ENCODE data around the gene ARFIP1.
"Not testable (repeated sequence)": the region's sequence is repeated elsewhere in the genome, so short reads cannot be mapped to it uniquely, and the experiment has no call there.

The ARFIP1 gene

DNA sequence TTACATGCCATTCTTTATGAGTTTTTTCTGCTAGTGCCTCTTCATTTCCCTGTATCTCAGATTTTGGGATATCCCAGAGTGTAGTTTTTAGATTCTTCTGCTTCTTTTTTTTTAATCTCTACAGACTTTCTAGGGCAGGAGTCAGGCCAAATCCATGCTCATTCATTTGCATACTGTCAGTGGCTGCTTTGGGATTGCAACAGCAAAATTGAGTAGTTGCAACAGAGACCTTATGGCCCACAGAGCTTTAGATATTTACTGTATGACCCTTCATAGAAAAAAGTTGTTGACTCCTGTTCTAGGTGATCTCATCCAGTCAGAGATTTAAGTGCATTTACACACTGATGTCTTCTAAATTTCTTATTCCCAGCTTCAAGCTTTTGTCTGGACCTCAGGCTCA lies 35.3 kb downstream of the ARFIP1 start:
- H3K36me3 ChIP-seq (ENCODE audit: control insufficient read depth, insufficient read depth, low read length), result no peaks in the 10 kb centered on the region
- no peaks in the 10 kb centered on the region for H3K27me3 ChIP-seq (ENCODE audit: control insufficient read depth, insufficient read depth, low read length, poor library complexity, severe bottlenecking)
- H3K4me1 ChIP-seq (ENCODE audit: control insufficient read depth, insufficient read depth, low read length), result no peaks in the 10 kb centered on the region
- no peak overlapping the region for H3K27ac ChIP-seq (ENCODE audit: insufficient read depth, low read depth, low read length, poor library complexity, severe bottlenecking)
- H3K4me3 ChIP-seq (ENCODE audit: insufficient read depth, low read depth, low read length), result no peak overlapping the region
- H3K9me3 ChIP-seq (ENCODE audit: control insufficient read depth, low read length), result no peaks in the 10 kb centered on the region

DNA sequence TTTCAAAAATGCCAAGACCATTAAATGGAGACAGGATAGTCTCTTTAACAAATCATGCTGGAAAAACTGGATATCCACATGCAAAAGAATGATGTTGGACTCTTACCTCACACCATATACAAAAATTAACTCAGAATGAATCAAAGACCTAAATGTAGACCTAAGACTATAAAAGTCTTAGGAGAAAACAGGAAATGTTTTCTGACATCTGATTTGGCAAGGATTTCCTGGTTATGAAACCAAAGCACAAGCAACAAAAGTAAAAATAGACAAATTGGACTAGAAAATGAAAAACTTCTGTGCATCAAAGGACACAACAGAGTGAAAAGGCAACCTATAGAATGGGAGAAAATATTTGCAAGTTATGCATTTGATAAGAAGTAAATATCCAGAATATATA lies 37.6 kb downstream of the ARFIP1 start:
- Histone ChIP-seq H3K4me3 (ENCODE audit: insufficient read depth, low read depth, low read length) (no peak overlapping the region), H3K27ac (ENCODE audit: insufficient read depth, low read depth, low read length, poor library complexity, severe bottlenecking) (no peak overlapping the region), H3K27me3 (ENCODE audit: control insufficient read depth, insufficient read depth, low read length, poor library complexity, severe bottlenecking) (no peaks in the 10 kb centered on the region), H3K9me3 (ENCODE audit: control insufficient read depth, low read length) (no peaks in the 10 kb centered on the region), H3K36me3 (ENCODE audit: control insufficient read depth, insufficient read depth, low read length) (no peaks in the 10 kb centered on the region), H3K4me1 (ENCODE audit: control insufficient read depth, insufficient read depth, low read length) (no peaks in the 10 kb centered on the region)

DNA sequence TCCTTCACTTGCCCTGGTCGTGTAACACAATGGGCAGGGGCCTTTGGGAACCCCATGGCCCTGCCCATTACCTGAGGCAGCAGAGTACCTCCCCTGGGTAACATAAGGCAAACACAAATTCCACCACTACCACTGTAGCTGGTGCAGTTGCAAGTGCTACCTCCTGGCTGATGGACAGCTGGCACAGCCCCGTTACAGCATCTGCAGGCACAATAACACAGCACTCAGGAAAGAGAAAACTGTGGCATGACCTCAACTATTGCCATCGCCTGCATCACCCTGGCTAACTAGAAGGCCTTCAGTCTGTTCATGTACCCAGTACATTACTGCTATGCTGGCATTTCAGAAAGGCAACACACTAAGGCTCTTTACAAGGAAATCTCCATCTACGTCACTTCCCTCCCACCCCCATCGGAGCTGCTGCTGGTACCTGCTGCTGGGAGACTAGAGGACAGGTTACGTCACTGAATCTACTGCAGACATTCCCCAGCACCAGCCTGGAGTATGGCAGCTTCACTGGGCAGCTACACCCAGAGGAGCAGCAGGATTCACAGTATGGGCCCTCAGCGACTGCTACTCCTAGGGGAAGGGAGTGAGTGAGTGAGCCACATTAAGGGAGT lies 39.4 kb downstream of the ARFIP1 start:
- no peak overlapping the region for H3K4me3 ChIP-seq (ENCODE audit: insufficient read depth, low read depth, low read length)
- no peaks in the 10 kb centered on the region for H3K27me3 ChIP-seq (ENCODE audit: control insufficient read depth, insufficient read depth, low read length, poor library complexity, severe bottlenecking)
- H3K36me3 ChIP-seq (ENCODE audit: control insufficient read depth, insufficient read depth, low read length), result no peaks in the 10 kb centered on the region
- H3K9me3 ChIP-seq (ENCODE audit: control insufficient read depth, low read length), result no peaks in the 10 kb centered on the region
- no peak overlapping the region for H3K27ac ChIP-seq (ENCODE audit: insufficient read depth, low read depth, low read length, poor library complexity, severe bottlenecking)
- H3K4me1 ChIP-seq (ENCODE audit: control insufficient read depth, insufficient read depth, low read length), result no peaks in the 10 kb centered on the region
- 90 to 91% methylated on average over 7 of the region's 7 CpGs for WGBS, 2 experiments

DNA sequence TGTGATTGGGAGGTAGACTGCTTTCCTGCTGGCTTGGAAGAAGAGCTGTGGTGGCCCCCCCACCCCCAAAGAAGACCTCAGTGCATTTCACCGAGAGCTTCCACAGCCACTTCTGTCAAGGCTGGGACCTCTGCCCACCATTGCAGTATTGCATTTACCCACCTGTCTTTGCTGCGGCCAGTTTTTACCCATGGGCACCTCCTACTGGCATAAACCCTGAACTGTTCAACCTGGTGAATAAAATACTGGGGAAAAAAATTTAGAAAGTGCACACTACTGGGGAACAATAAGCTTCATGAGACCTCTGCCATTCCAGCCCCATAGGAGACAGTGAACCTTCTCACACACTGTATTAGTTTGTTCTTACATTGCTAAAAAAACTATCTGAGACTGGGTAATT lies 40.3 kb downstream of the ARFIP1 start:
- Histone ChIP-seq H3K27me3 (ENCODE audit: control insufficient read depth, insufficient read depth, low read length, poor library complexity, severe bottlenecking) (no peaks in the 10 kb centered on the region), H3K27ac (ENCODE audit: insufficient read depth, low read depth, low read length, poor library complexity, severe bottlenecking) (no peak overlapping the region), H3K36me3 (ENCODE audit: control insufficient read depth, insufficient read depth, low read length) (no peaks in the 10 kb centered on the region), H3K4me1 (ENCODE audit: control insufficient read depth, insufficient read depth, low read length) (no peaks in the 10 kb centered on the region), H3K4me3 (ENCODE audit: insufficient read depth, low read depth, low read length) (no peak overlapping the region), H3K9me3 (ENCODE audit: control insufficient read depth, low read length) (no peaks in the 10 kb centered on the region)
- WGBS, 2 experiments, result 99 to 100% methylated on average over 2 of the region's 2 CpGs

DNA sequence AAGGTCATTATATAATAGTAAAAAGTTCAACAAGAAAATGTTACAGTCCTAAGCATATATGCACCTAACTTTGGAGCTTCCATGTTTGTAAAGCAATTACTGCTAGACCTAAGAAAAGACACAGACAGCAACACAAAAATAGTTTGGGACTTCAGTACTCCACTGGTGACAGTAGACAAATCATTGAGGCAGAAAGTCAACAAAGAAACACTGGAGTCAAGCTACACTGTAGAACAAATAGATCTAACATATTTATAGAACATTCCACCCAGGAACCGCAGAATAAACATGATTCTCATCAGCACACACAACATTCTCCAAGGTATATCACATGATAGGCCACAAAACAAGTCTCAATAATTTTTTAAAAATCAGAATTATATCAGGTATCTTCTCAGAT lies 42.6 kb downstream of the ARFIP1 start:
- no peaks in the 10 kb centered on the region for H3K27me3 ChIP-seq (ENCODE audit: control insufficient read depth, insufficient read depth, low read length, poor library complexity, severe bottlenecking)
- no peak overlapping the region for H3K4me3 ChIP-seq (ENCODE audit: insufficient read depth, low read depth, low read length)
- H3K4me1 ChIP-seq (ENCODE audit: control insufficient read depth, insufficient read depth, low read length), result no peaks in the 10 kb centered on the region
- H3K27ac ChIP-seq (ENCODE audit: insufficient read depth, low read depth, low read length, poor library complexity, severe bottlenecking), result no peak overlapping the region
- H3K9me3 ChIP-seq (ENCODE audit: control insufficient read depth, low read length), result no peaks in the 10 kb centered on the region
- 93 to 97% methylated on average over 1 of the region's 1 CpG for WGBS, 2 experiments
- H3K36me3 ChIP-seq (ENCODE audit: control insufficient read depth, insufficient read depth, low read length), result no peaks in the 10 kb centered on the region

DNA sequence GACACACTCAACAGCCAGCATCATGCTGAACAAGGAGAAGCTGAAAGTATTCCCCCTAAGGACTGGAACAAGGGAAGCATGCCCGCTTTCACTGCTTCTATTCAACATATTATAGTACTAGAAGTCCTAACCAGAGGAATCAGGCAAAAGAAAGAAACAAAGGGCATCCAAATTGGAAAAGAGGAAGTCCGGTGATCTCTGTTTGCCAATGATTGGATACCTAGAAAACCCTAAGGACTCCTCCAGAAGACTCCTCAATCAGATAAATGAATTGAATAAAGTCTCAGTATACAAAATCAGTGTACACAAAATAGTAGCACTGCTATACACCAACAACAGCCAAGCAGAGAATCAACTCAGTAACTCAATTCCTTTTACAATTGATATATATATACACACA lies 44.8 kb downstream of the ARFIP1 start:
- no peaks in the 10 kb centered on the region for H3K4me1 ChIP-seq (ENCODE audit: control insufficient read depth, insufficient read depth, low read length)
- H3K4me3 ChIP-seq (ENCODE audit: insufficient read depth, low read depth, low read length), result no peak overlapping the region
- H3K27ac ChIP-seq (ENCODE audit: insufficient read depth, low read depth, low read length, poor library complexity, severe bottlenecking), result no peak overlapping the region
- peaks cover 3% of the 10 kb centered on the region for H3K36me3 ChIP-seq (ENCODE audit: control insufficient read depth, insufficient read depth, low read length)
- no peaks in the 10 kb centered on the region for H3K27me3 ChIP-seq (ENCODE audit: control insufficient read depth, insufficient read depth, low read length, poor library complexity, severe bottlenecking)
- 88 to 90% methylated on average over 2 of the region's 2 CpGs for WGBS, 2 experiments
- no peaks in the 10 kb centered on the region for H3K9me3 ChIP-seq (ENCODE audit: control insufficient read depth, low read length)

DNA sequence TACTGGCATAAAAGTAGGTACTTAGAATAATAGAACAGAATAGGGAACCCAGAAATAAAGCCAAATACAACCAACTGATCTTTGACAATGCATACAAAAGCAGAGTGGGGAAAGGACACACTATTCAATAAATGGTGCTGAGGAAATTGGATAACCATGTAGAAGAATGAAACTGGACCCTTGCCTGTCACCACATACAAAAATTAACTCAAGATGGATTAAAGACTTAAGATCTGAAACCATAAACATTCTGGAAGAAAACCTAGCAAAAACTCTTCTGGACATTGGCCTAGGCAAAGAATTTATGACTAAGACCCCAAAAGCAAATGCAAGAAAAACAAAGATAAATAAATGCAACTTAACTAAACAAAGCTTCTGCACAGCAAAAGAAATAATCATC lies 45.6 kb downstream of the ARFIP1 start:
- Histone ChIP-seq H3K27me3 (ENCODE audit: control insufficient read depth, insufficient read depth, low read length, poor library complexity, severe bottlenecking) (no peaks in the 10 kb centered on the region), H3K27ac (ENCODE audit: insufficient read depth, low read depth, low read length, poor library complexity, severe bottlenecking) (no peak overlapping the region), H3K4me1 (ENCODE audit: control insufficient read depth, insufficient read depth, low read length) (no peaks in the 10 kb centered on the region), H3K9me3 (ENCODE audit: control insufficient read depth, low read length) (no peaks in the 10 kb centered on the region), H3K4me3 (ENCODE audit: insufficient read depth, low read depth, low read length) (no peak overlapping the region), H3K36me3 (ENCODE audit: control insufficient read depth, insufficient read depth, low read length) (peaks cover 3% of the 10 kb centered on the region)

DNA sequence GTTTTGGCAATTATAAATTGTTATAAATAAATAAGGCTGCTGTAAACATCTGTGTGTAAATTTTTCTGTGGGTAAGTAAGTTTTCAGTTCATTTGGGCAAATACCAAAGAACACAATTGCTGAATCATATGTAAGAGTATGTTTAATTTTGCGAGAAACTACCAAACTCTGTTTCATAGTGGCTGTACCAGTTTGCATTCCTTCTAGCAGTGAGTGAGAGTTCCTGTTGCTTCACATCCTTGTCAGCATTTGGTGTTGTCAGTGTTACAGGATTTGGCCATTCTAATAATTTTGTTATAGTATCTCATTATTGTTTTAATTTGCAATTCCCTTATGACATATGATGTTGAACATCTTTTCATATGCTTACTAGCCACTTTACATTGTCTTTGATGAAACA lies 48.4 kb downstream of the ARFIP1 start:
- Histone ChIP-seq H3K4me3 (ENCODE audit: insufficient read depth, low read depth, low read length) (no peak overlapping the region), H3K36me3 (ENCODE audit: control insufficient read depth, insufficient read depth, low read length) (peaks cover 3% of the 10 kb centered on the region), H3K27me3 (ENCODE audit: control insufficient read depth, insufficient read depth, low read length, poor library complexity, severe bottlenecking) (no peaks in the 10 kb centered on the region), H3K27ac (ENCODE audit: insufficient read depth, low read depth, low read length, poor library complexity, severe bottlenecking) (no peak overlapping the region), H3K4me1 (ENCODE audit: control insufficient read depth, insufficient read depth, low read length) (no peaks in the 10 kb centered on the region), H3K9me3 (ENCODE audit: control insufficient read depth, low read length) (no peaks in the 10 kb centered on the region)
- 100% methylated on average over 1 of the region's 1 CpG for WGBS, 2 experiments

DNA sequence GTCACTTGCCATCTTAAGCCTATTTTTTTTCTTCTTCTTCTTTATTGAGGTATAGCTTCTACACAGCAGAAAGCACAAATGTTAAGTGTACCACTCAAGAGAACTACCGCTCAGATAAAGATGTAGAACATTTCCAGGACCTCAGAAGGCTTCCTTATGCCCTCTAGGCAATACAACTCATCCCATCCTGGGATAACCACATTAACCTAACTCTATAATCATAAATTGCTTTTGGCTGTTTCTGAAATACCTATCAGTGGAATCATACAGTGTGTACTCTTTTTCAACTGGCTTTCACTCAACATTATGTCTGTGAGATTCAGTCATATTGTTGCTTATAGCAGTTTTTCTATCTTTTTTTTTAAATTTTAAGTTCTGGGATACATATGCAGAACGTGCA lies 51.7 kb downstream of the ARFIP1 start:
- no peaks in the 10 kb centered on the region for H3K9me3 ChIP-seq (ENCODE audit: control insufficient read depth, low read length)
- no peak overlapping the region for H3K4me3 ChIP-seq (ENCODE audit: insufficient read depth, low read depth, low read length)
- peaks cover 11% of the 10 kb centered on the region for H3K4me1 ChIP-seq (ENCODE audit: control insufficient read depth, insufficient read depth, low read length)
- 93 to 95% methylated on average over 2 of the region's 2 CpGs for WGBS, 2 experiments
- no peaks in the 10 kb centered on the region for H3K27me3 ChIP-seq (ENCODE audit: control insufficient read depth, insufficient read depth, low read length, poor library complexity, severe bottlenecking)
- peaks cover 15% of the 10 kb centered on the region for H3K36me3 ChIP-seq (ENCODE audit: control insufficient read depth, insufficient read depth, low read length)
- no peak overlapping the region for H3K27ac ChIP-seq (ENCODE audit: insufficient read depth, low read depth, low read length, poor library complexity, severe bottlenecking)

DNA sequence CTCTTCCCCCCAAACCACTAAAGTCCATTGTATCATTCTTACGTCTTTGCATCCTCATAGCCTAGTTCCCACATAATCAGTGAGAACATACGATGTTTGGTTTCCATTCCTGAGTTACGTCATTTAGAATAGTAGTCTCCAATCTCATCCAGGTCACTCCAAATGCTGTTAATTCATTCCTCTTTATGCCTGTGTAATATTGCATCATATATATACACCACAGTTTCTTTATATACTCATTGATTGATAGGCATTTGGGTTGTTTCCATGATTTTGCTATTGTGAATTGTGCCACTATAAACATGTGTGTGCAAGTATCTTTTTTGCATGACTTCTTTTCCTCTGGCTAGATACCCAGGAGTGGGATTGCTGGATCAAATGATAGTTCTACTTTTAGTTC lies 57.2 kb downstream of the ARFIP1 start:
- 94 to 96% methylated on average over 3 of the region's 3 CpGs for WGBS, 2 experiments
- Histone ChIP-seq H3K9me3 (ENCODE audit: control insufficient read depth, low read length) (no peaks in the 10 kb centered on the region), H3K4me1 (ENCODE audit: control insufficient read depth, insufficient read depth, low read length) (peaks cover 11% of the 10 kb centered on the region), H3K27me3 (ENCODE audit: control insufficient read depth, insufficient read depth, low read length, poor library complexity, severe bottlenecking) (no peaks in the 10 kb centered on the region), H3K4me3 (ENCODE audit: insufficient read depth, low read depth, low read length) (no peak overlapping the region), H3K27ac (ENCODE audit: insufficient read depth, low read depth, low read length, poor library complexity, severe bottlenecking) (no peak overlapping the region), H3K36me3 (ENCODE audit: control insufficient read depth, insufficient read depth, low read length) (peaks cover 11% of the 10 kb centered on the region)

DNA sequence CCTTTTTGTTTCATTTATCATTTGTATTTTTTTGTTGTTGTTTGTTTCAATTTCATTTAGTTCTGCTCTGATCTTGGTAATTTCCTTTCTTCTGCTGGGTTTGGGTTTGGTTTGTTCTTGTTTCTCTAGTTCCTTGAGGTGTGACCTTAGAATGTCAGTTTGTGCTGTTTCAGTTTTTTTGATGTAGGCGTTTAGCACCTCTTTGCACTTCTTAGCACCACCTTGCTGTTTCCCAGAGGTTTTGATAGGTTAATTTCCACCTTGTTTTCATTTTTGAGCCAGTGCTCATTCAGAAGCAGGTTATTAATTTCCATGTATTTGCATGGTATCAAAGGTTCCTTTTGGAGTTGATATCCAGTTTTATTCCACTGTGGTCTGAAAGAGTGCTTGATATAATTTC lies 60.0 kb downstream of the ARFIP1 start:
- H3K9me3 ChIP-seq (ENCODE audit: control insufficient read depth, low read length); H3K27me3 ChIP-seq (ENCODE audit: control insufficient read depth, insufficient read depth, low read length, poor library complexity, severe bottlenecking); H3K36me3 ChIP-seq (ENCODE audit: control insufficient read depth, insufficient read depth, low read length); H3K4me1 ChIP-seq (ENCODE audit: control insufficient read depth, insufficient read depth, low read length); H3K4me3 ChIP-seq (ENCODE audit: insufficient read depth, low read depth, low read length); H3K27ac ChIP-seq (ENCODE audit: insufficient read depth, low read depth, low read length, poor library complexity, severe bottlenecking): not testable (repeated sequence)
- 100% methylated on average over 1 of the region's 1 CpG for WGBS, 2 experiments

Data from ectodermal cell (in vitro differentiated cells).